Peyer's patch (tissue), 4 donors: ENCODE data around the gene MADCAM1.

Source experiments
- CTCF ChIP-seq, 6 experiments: fragments of 450-650 bp in 4 of 6; fragments of 200-600 bp in 2 of 6; sonication (generic) in 1 of 6; IDR thresholded peaks; one replicate each; pipeline ENCODE4 v1.5.1; 2017 to 2019; ENCODE audit warnings: antibody characterized with exemption in 6 of 6, mild to moderate bottlenecking in 3 of 6, moderate library complexity in 1 of 6
- POLR2A ChIP-seq, 2 donors: fragments of 450-650 bp; IDR thresholded peaks; one replicate each; pipeline ENCODE4 v1.5.1; 2017; ENCODE audit warnings: antibody characterized with exemption in 2 of 2, mild to moderate bottlenecking in 2 of 2, moderate library complexity in 2 of 2

- TF ChIP-seq CTCF (IDR thresholded peaks at IDR 0.05) (no peak), POLR2A (IDR thresholded peaks at IDR 0.05) (no peak)
These were observed 27.6 kb upstream of the MADCAM1 start for GRCh38 chr19:468587-469256.
